ENCODE measurements around the gene PRKAR2B.
"Not testable (repeated sequence)": the region's sequence is repeated elsewhere in the genome, so short reads cannot be mapped to it uniquely, and the experiment has no call there.

PRKAR2B gene

GRCh38 chr7:107029061-107029763, 15.3 kb upstream of the PRKAR2B start:
- peak; percentile 2 for DNase-seq

GRCh38 chr7:107029764-107030286, 14.7 kb upstream of the PRKAR2B start:
- no peak for DNase-seq

- no peak for DNase-seq
Measured at GRCh38 chr7:107032050-107032449, 12.5 kb upstream of the PRKAR2B start.

- DNase-seq: no peak
Measured at GRCh38 chr7:107032720-107033438, 11.6 kb upstream of the PRKAR2B start.

- DNase-seq: no peak
Measured at GRCh38 chr7:107034553-107034952, 10.0 kb upstream of the PRKAR2B start.

GRCh38 chr7:107035446-107035845, 9.1 kb upstream of the PRKAR2B start:
- DNase-seq: no peak

- no peak for DNase-seq
Measured at GRCh38 chr7:107036535-107036934, 8.0 kb upstream of the PRKAR2B start.

- DNase-seq: no peak
Measured at GRCh38 chr7:107037717-107038603, 6.5 kb upstream of the PRKAR2B start.

GRCh38 chr7:107039199-107039900, 5.2 kb upstream of the PRKAR2B start:
- no peak for DNase-seq

- no peak for DNase-seq
Measured at GRCh38 chr7:107041097-107041496, 3.4 kb upstream of the PRKAR2B start.

GRCh38 chr7:107041764-107042163, 2.7 kb upstream of the PRKAR2B start:
- not testable (repeated sequence) for DNase-seq

GRCh38 chr7:107042326-107042910, 2.1 kb upstream of the PRKAR2B start:
- DNase-seq: not testable (repeated sequence)

- DNase-seq: no peak
Measured at GRCh38 chr7:107043491-107043890, 1.0 kb upstream of the PRKAR2B start.

- no peak for DNase-seq
Measured at GRCh38 chr7:107043921-107044346, 571 bp upstream of the PRKAR2B start.

GRCh38 chr7:107045195-107045960, 873 bp downstream of the PRKAR2B start:
- DNase-seq: peak; percentile 68

GRCh38 chr7:107045980-107046379, 1.5 kb downstream of the PRKAR2B start:
- peak; percentile 39 for DNase-seq

GRCh38 chr7:107046491-107047259, 2.2 kb downstream of the PRKAR2B start:
- no peak for DNase-seq

GRCh38 chr7:107047902-107048782, 3.6 kb downstream of the PRKAR2B start:
- no peak for DNase-seq

- no peak for DNase-seq
Measured at GRCh38 chr7:107048783-107049418, 4.4 kb downstream of the PRKAR2B start.
